HG02884 (cell line): ENCODE results near the gene PDS5B.
"Not testable (repeated sequence)": the region's sequence is repeated elsewhere in the genome, so short reads cannot be mapped to it uniquely, and the experiment has no call there.

Source experiments
- ATAC-seq: cut with Tn5 transposase; IDR thresholded peaks from one replicate; pipeline ENCODE4 v1.9.1; 2021; ENCODE audit warnings: mild to moderate bottlenecking, moderate library complexity; ENCODE audit not compliant: unreplicated experiment

PDS5B gene

GRCh38 chr13:32586080-32586900 is at the start of gene PDS5B:
Gene PDS5B (plus strand): TSS chr13:32586452. CDS start chr13:32648773, 62,321 bp downstream.
- ATAC-seq, result peak; percentile 75

- no peak for ATAC-seq
Observed at GRCh38 chr13:32537580-32538142, 48.6 kb upstream of the PDS5B start.

GRCh38 chr13:32538143-32538620 is 48.1 kb upstream of the PDS5B start:
- ATAC-seq, result peak; percentile 73

GRCh38 chr13:32538621-32539246 is 47.5 kb upstream of the PDS5B start, which contains the start of gene N4BP2L2:
Gene N4BP2L2 (minus strand): TSS chr13:32538795. CDS start chr13:32537027, 1,768 bp downstream.
- ATAC-seq, result peak; percentile 96

- ATAC-seq, result no peak
Observed at GRCh38 chr13:32542221-32542620, 44.0 kb upstream of the PDS5B start.

GRCh38 chr13:32545083-32545482 is 41.2 kb upstream of the PDS5B start:
- no peak for ATAC-seq

GRCh38 chr13:32548837-32549236 is 37.4 kb upstream of the PDS5B start:
- no peak for ATAC-seq

GRCh38 chr13:32549788-32550187 is 36.5 kb upstream of the PDS5B start:
- no peak for ATAC-seq

- no peak for ATAC-seq
Observed at GRCh38 chr13:32553720-32554119, 32.5 kb upstream of the PDS5B start.

GRCh38 chr13:32555613-32556012 is 30.6 kb upstream of the PDS5B start:
- no peak for ATAC-seq

GRCh38 chr13:32560842-32561241 is 25.4 kb upstream of the PDS5B start:
- not testable (repeated sequence) for ATAC-seq

GRCh38 chr13:32575687-32576086 is 10.6 kb upstream of the PDS5B start:
- ATAC-seq, result not testable (repeated sequence)

- ATAC-seq, result no peak
Observed at GRCh38 chr13:32577032-32577431, 9.2 kb upstream of the PDS5B start.

- ATAC-seq, result no peak
Observed at GRCh38 chr13:32581177-32581786, 5.0 kb upstream of the PDS5B start.

GRCh38 chr13:32582281-32582680 is 4.0 kb upstream of the PDS5B start:
- no peak for ATAC-seq

GRCh38 chr13:32582991-32583390 is 3.3 kb upstream of the PDS5B start:
- no peak for ATAC-seq

GRCh38 chr13:32585550-32586079 is 637 bp upstream of the PDS5B start:
- ATAC-seq, result no peak

GRCh38 chr13:32587011-32587810 is 959 bp downstream of the PDS5B start:
- no peak for ATAC-seq

GRCh38 chr13:32587811-32588170 is 1.5 kb downstream of the PDS5B start:
- ATAC-seq, result no peak

GRCh38 chr13:32588736-32589135 is 2.5 kb downstream of the PDS5B start:
- ATAC-seq, result no peak
